DMS53 treated with DMSO at 0.1 percent for 48 hours (cell line): ENCODE measurements around the gene DEDD2.

Source experiments
- DNase-seq: peaks from one replicate; lab custom pipeline; 2025; ENCODE audit not compliant: unreplicated experiment; lab: John Stamatoyannopoulos, UW

DEDD2 gene

GRCh38 chr19:42150911-42151361, 66.5 kb downstream of the DEDD2 start:
- no peak for DNase-seq

- no peak for DNase-seq
Measured at GRCh38 chr19:42150364-42150763, 67.1 kb downstream of the DEDD2 start.

- DNase-seq: no peak
Measured at GRCh38 chr19:42149447-42150202, 67.9 kb downstream of the DEDD2 start.
